ENCODE results near the gene NAA10.

NAA10 gene

GRCh38 chrX:153969125-153969903 lies 34.5 kb upstream of the NAA10 start:
- H3K27ac ChIP-seq, result peak overlapping the region; percentile 1 to 76 (median 61); a peak in 19 of 22 replicates
- peaks cover 0 to 28% (median 10%) of the 10 kb centered on the region in 11 experiments; a peak in 19 of 22 replicates for H3K36me3 ChIP-seq
- peak overlapping the region; percentile 78 to 97 (median 88) for H3K4me2 ChIP-seq
- no peak for TF ChIP-seq Cebpa-rat (IDR thresholded peaks at IDR 0.05)
- H3K9ac ChIP-seq, result peak overlapping the region; percentile 64 to 98 (median 76)
- no peaks in the 10 kb centered on the region for H3K9me3 ChIP-seq (replicated peaks in 1 of 11)
- peaks cover 67 to 74% (median 69%) of the 10 kb centered on the region in 11 experiments for H3K27me3 ChIP-seq
- H3K4me3 ChIP-seq, result peak overlapping the region; percentile 72 to 97 (median 86)
- peaks cover 71 to 87% (median 77%) of the 10 kb centered on the region in 11 experiments; a peak in 21 of 22 replicates for H4K20me1 ChIP-seq
- peaks cover 51 to 69% (median 61%) of the 10 kb centered on the region in 10 experiments for H3K4me1 ChIP-seq

- H3K4me1 ChIP-seq, result peaks cover 45 to 64% (median 56%) of the 10 kb centered on the region in 10 experiments
- H3K4me3 ChIP-seq, result peak overlapping the region; percentile 72 to 97 (median 86)
- no peaks in the 10 kb centered on the region; a peak in 1 of 22 replicates for H3K9me3 ChIP-seq (replicated peaks in 1 of 11)
- H3K4me2 ChIP-seq, result peak overlapping the region; percentile 78 to 97 (median 88)
- H3K36me3 ChIP-seq, result peaks cover 5 to 33% (median 16%) of the 10 kb centered on the region in 11 experiments
- peaks cover 65 to 87% (median 77%) of the 10 kb centered on the region in 11 experiments; a peak in 21 of 22 replicates for H4K20me1 ChIP-seq
- TF ChIP-seq Cebpa-rat (IDR thresholded peaks at IDR 0.05), result no peak
- H3K9ac ChIP-seq, result peak overlapping the region; percentile 64 to 98 (median 76)
- peak overlapping the region in 10 of 11 experiments; percentile 11 to 76 (median 62); a peak in 18 of 22 replicates for H3K27ac ChIP-seq
- peaks cover 65 to 74% (median 69%) of the 10 kb centered on the region in 11 experiments for H3K27me3 ChIP-seq
Measured at GRCh38 chrX:153968754-153969124, 33.9 kb upstream of the NAA10 start.

- Histone ChIP-seq H3K9ac (peak overlapping the region; percentile 64 to 98 (median 76)), H3K4me1 (peaks cover 40 to 59% (median 51%) of the 10 kb centered on the region in 10 experiments), H4K20me1 (peaks cover 60 to 87% (median 77%) of the 10 kb centered on the region in 11 experiments; a peak in 21 of 22 replicates), H3K9me3 (replicated peaks in 1 of 11) (no peaks in the 10 kb centered on the region; a peak in 1 of 22 replicates), H3K27me3 (peaks cover 65 to 74% (median 69%) of the 10 kb centered on the region in 11 experiments), H3K4me2 (peak overlapping the region; percentile 78 to 97 (median 88)), H3K4me3 (peak overlapping the region; percentile 72 to 97 (median 86)), H3K27ac (peak overlapping the region in 10 of 11 experiments; percentile 12 to 76 (median 55); a peak in 15 of 22 replicates), H3K36me3 (peaks cover 10 to 38% (median 21%) of the 10 kb centered on the region in 11 experiments)
- TF ChIP-seq Cebpa-rat (IDR thresholded peaks at IDR 0.05), result no peak
Measured at GRCh38 chrX:153968255-153968654, 33.4 kb upstream of the NAA10 start.

- Histone ChIP-seq H3K27me3 (peaks cover 69 to 74% (median 72%) of the 10 kb centered on the region in 11 experiments), H3K4me2 (peak overlapping the region; percentile 78 to 97 (median 88)), H3K9ac (peak overlapping the region; percentile 64 to 98 (median 76); a peak in 20 of 22 replicates), H3K9me3 (replicated peaks in 1 of 11) (no peaks in the 10 kb centered on the region; a peak in 1 of 22 replicates), H3K27ac (peak overlapping the region; percentile 14 to 76 (median 52); a peak in 17 of 22 replicates), H4K20me1 (peaks cover 54 to 87% (median 77%) of the 10 kb centered on the region in 11 experiments; a peak in 21 of 22 replicates), H3K4me3 (peak overlapping the region; percentile 72 to 97 (median 86)), H3K36me3 (peaks cover 16 to 44% (median 26%) of the 10 kb centered on the region in 11 experiments), H3K4me1 (peaks cover 34 to 53% (median 46%) of the 10 kb centered on the region in 10 experiments)
- TF ChIP-seq Cebpa-rat (IDR thresholded peaks at IDR 0.05), result no peak
Measured at GRCh38 chrX:153967536-153968224, 32.8 kb upstream of the NAA10 start.

GRCh38 chrX:153966841-153967535 lies 32.2 kb upstream of the NAA10 start:
- Histone ChIP-seq H3K27me3 (peaks cover 69 to 81% (median 79%) of the 10 kb centered on the region in 11 experiments), H3K4me2 (peak overlapping the region; percentile 78 to 97 (median 88)), H4K20me1 (peaks cover 54 to 92% (median 82%) of the 10 kb centered on the region in 11 experiments; a peak in 21 of 22 replicates), H3K9me3 (replicated peaks in 1 of 11) (no peaks in the 10 kb centered on the region; a peak in 1 of 22 replicates), H3K4me1 (peaks cover 34 to 53% (median 46%) of the 10 kb centered on the region in 10 experiments), H3K27ac (peak overlapping the region in 10 of 11 experiments; percentile 26 to 67 (median 48); a peak in 17 of 22 replicates), H3K9ac (peak overlapping the region; percentile 25 to 98 (median 76); a peak in 19 of 22 replicates), H3K36me3 (peaks cover 22 to 51% (median 33%) of the 10 kb centered on the region in 11 experiments), H3K4me3 (peak overlapping the region in 9 of 10 experiments; percentile 72 to 97 (median 87); a peak in 18 of 20 replicates)
- TF ChIP-seq Cebpa-rat (IDR thresholded peaks at IDR 0.05), result no peak

GRCh38 chrX:153966283-153966688 lies 31.4 kb upstream of the NAA10 start:
- Histone ChIP-seq H3K4me1 (peaks cover 34 to 53% (median 46%) of the 10 kb centered on the region in 10 experiments), H3K9ac (peak overlapping the region; percentile 25 to 98 (median 76); a peak in 18 of 22 replicates), H3K4me2 (peak overlapping the region; percentile 78 to 97 (median 88)), H4K20me1 (peaks cover 54 to 92% (median 87%) of the 10 kb centered on the region in 11 experiments; a peak in 21 of 22 replicates), H3K27me3 (peaks cover 69 to 88% (median 85%) of the 10 kb centered on the region in 11 experiments), H3K36me3 (peaks cover 30 to 58% (median 40%) of the 10 kb centered on the region in 11 experiments), H3K9me3 (replicated peaks in 1 of 11) (no peaks in the 10 kb centered on the region; a peak in 1 of 22 replicates), H3K27ac (peak overlapping the region in 9 of 11 experiments; percentile 26 to 67 (median 46); a peak in 13 of 22 replicates), H3K4me3 (peak overlapping the region in 7 of 10 experiments; percentile 72 to 97 (median 85); a peak in 12 of 20 replicates)
- no peak for TF ChIP-seq Cebpa-rat (IDR thresholded peaks at IDR 0.05)

GRCh38 chrX:153965406-153965805 lies 30.6 kb upstream of the NAA10 start:
- Histone ChIP-seq H3K4me1 (peaks cover 34 to 53% (median 46%) of the 10 kb centered on the region in 10 experiments), H3K27me3 (peaks cover 69 to 97% (median 92%) of the 10 kb centered on the region in 11 experiments), H3K9me3 (replicated peaks in 1 of 11) (no peaks in the 10 kb centered on the region; a peak in 1 of 22 replicates), H3K4me2 (peak overlapping the region; percentile 78 to 97 (median 88)), H3K9ac (peak overlapping the region in 9 of 11 experiments; percentile 9 to 98 (median 76); a peak in 11 of 22 replicates), H4K20me1 (peaks cover 54 to 96% (median 96%) of the 10 kb centered on the region in 11 experiments; a peak in 21 of 22 replicates), H3K27ac (peak overlapping the region in 5 of 11 experiments; percentile 1 to 67 (median 54); a peak in 4 of 22 replicates), H3K4me3 (no peak overlapping the region), H3K36me3 (peaks cover 38 to 67% (median 49%) of the 10 kb centered on the region in 11 experiments)
- no peak for TF ChIP-seq Cebpa-rat (IDR thresholded peaks at IDR 0.05)
